H9 (cell line): ENCODE measurements around the gene CEP131. TPM values are rescaled to one million over a fixed set of nuclear protein-coding genes. Genes with fewer than 3 reads are reported as not detected.

Source experiments
- DNase-seq: peaks from one replicate; pipeline ENCODE4 v3.0.0-alpha.2; 2017
- H2AFZ ChIP-seq: one replicate; pipeline ENCODE4 v1.6.1; 2013; ENCODE audit warnings: mild to moderate bottlenecking, low read length, control low read depth, moderate library complexity
- H2AK5ac ChIP-seq: 2 replicates; pipeline ENCODE4 v1.6.1; 2013; ENCODE audit warnings: low read length, control low read depth, mixed read lengths; ENCODE audit not compliant: insufficient read length
- H2BK120ac ChIP-seq: one replicate; pipeline ENCODE4 v1.6.1; 2013; ENCODE audit warnings: low read depth, mild to moderate bottlenecking, low read length, control low read depth, inconsistent platforms; ENCODE audit not compliant: poor library complexity, severe bottlenecking
- H2BK12ac ChIP-seq: 2 replicates; pipeline ENCODE4 v1.6.1; 2013; ENCODE audit warnings: low read length, control low read depth, mixed read lengths, low read depth; ENCODE audit not compliant: insufficient read length
- H2BK15ac ChIP-seq: 2 replicates; pipeline ENCODE4 v1.6.1; 2013; ENCODE audit warnings: low read depth, low read length, control low read depth
- H2BK20ac ChIP-seq: one replicate; pipeline ENCODE4 v1.6.1; 2013; ENCODE audit warnings: low read depth, mild to moderate bottlenecking, low read length, control low read depth, inconsistent platforms; ENCODE audit not compliant: poor library complexity, severe bottlenecking
- H2BK5ac ChIP-seq: 2 replicates; pipeline ENCODE4 v1.6.1; 2013; ENCODE audit warnings: low read length, control low read depth, mixed read lengths; ENCODE audit not compliant: insufficient read length
- H3K14ac ChIP-seq: 2 replicates; pipeline ENCODE4 v1.6.1; 2013; ENCODE audit warnings: low read length, control low read depth; ENCODE audit not compliant: insufficient read depth
- H3K18ac ChIP-seq: 2 replicates; pipeline ENCODE4 v1.6.1; 2013; ENCODE audit warnings: low read depth, mild to moderate bottlenecking, mixed read lengths, low read length, control low read depth; ENCODE audit not compliant: insufficient read length
- H3K23ac ChIP-seq: 2 replicates; pipeline ENCODE4 v1.6.1; 2013; ENCODE audit warnings: low read length, control low read depth, mixed read lengths, low read depth; ENCODE audit not compliant: insufficient read length
- H3K23me2 ChIP-seq: 2 replicates; pipeline ENCODE4 v1.6.1; 2013; ENCODE audit warnings: low read depth, mild to moderate bottlenecking, mixed read lengths, low read length, control low read depth; ENCODE audit not compliant: insufficient read length, poor library complexity, severe bottlenecking
- H3K27ac ChIP-seq: 2 replicates; pipeline ENCODE4 v1.5.1; 2013; ENCODE audit warnings: low read length, control low read depth, mixed read lengths, low read depth; ENCODE audit not compliant: insufficient read length
- H3K27me3 ChIP-seq: 2 replicates; pipeline ENCODE4 v1.6.1; 2013; ENCODE audit warnings: low read length, control low read depth, inconsistent platforms; ENCODE audit not compliant: insufficient read depth
- H3K4ac ChIP-seq: 2 replicates; pipeline ENCODE4 v1.6.1; 2013; ENCODE audit warnings: low read depth, mild to moderate bottlenecking, control low read depth, inconsistent platforms, low read length, moderate library complexity
- H3K4me1 ChIP-seq: 2 replicates; pipeline ENCODE4 v1.6.1; 2013; ENCODE audit warnings: low read length, control low read depth, inconsistent platforms; ENCODE audit not compliant: insufficient read depth
- H3K4me2 ChIP-seq: 2 replicates; pipeline ENCODE4 v1.6.1; 2013; ENCODE audit warnings: low read length, control low read depth, mixed read lengths; ENCODE audit not compliant: insufficient read length, insufficient read depth
- H3K56ac ChIP-seq: 2 replicates; pipeline ENCODE4 v1.6.1; 2013; ENCODE audit warnings: low read depth, mild to moderate bottlenecking, mixed read lengths, low read length, control low read depth; ENCODE audit not compliant: insufficient read length
- H3K79me1 ChIP-seq: 2 replicates; pipeline ENCODE4 v1.6.1; 2013; ENCODE audit warnings: low read depth, mild to moderate bottlenecking, moderate library complexity, low read length, control low read depth, inconsistent platforms; ENCODE audit not compliant: insufficient read depth, poor library complexity, severe bottlenecking
- H3K79me2 ChIP-seq: 2 replicates; pipeline ENCODE4 v1.6.1; 2013; ENCODE audit warnings: low read length, control low read depth, inconsistent platforms; ENCODE audit not compliant: insufficient read depth
- H3K9ac ChIP-seq: 2 replicates; pipeline ENCODE4 v1.6.1; 2013; ENCODE audit warnings: low read length, control low read depth, mixed read lengths; ENCODE audit not compliant: insufficient read length; ENCODE audit errors: extremely low read depth
- H3K9me3 ChIP-seq: one replicate; pipeline ENCODE4 v1.6.1; 2013; ENCODE audit warnings: low read depth, low read length, inconsistent platforms; ENCODE audit not compliant: control insufficient read depth
- H3T11ph ChIP-seq: one replicate; pipeline ENCODE4 v1.6.1; 2013; ENCODE audit warnings: mild to moderate bottlenecking, low read length, control low read depth, inconsistent platforms
- H4K20me1 ChIP-seq: one replicate; pipeline ENCODE4 v1.6.1; 2013; ENCODE audit not compliant: control insufficient read depth, insufficient read length, insufficient read depth
- H4K5ac ChIP-seq: 2 replicates; pipeline ENCODE4 v1.6.1; 2013; ENCODE audit warnings: low read depth, mild to moderate bottlenecking, mixed read lengths, low read length, control low read depth; ENCODE audit not compliant: insufficient read length
- H4K8ac ChIP-seq: replicated peaks from 2 replicates; pipeline ENCODE4 v1.6.1; 2013; ENCODE audit warnings: low read length, control low read depth, mixed read lengths, low read depth; ENCODE audit not compliant: insufficient read length
- H4K91ac ChIP-seq: 2 replicates; pipeline ENCODE4 v1.6.1; 2013; ENCODE audit warnings: low read depth, mild to moderate bottlenecking, moderate library complexity, mixed read lengths, low read length, control low read depth; ENCODE audit not compliant: insufficient read length
- H3K27ac Mint-ChIP-seq, 3 experiments: 2 replicates in 2 of 3; 3 replicates in 1 of 3; pipeline ENCODE4 v1.8.0; 2020 to 2021; ENCODE audit warnings: mixed read lengths in 3 of 3, mild to moderate bottlenecking in 1 of 3, moderate library complexity in 1 of 3
- H3K27me3 Mint-ChIP-seq: 2 replicates; pipeline ENCODE4 v1.8.0; 2021; ENCODE audit warnings: low read depth, mild to moderate bottlenecking, moderate library complexity, mixed read lengths
- H3K36me3 Mint-ChIP-seq, 3 experiments: 2 replicates in 2 of 3; 3 replicates in 1 of 3; pipeline ENCODE4 v1.8.0; 2020 to 2021; ENCODE audit warnings: low read depth in 3 of 3, mixed read lengths in 3 of 3; ENCODE audit not compliant: insufficient read depth in 1 of 3
- H3K4me1 Mint-ChIP-seq, 2 experiments: 2 replicates each; pipeline ENCODE4 v1.8.0; 2020; ENCODE audit warnings: mixed read lengths in 2 of 2
- H3K4me3 Mint-ChIP-seq, 2 experiments: 2 replicates in 1 of 2; 3 replicates in 1 of 2; pipeline ENCODE4 v1.8.0; 2020 to 2021; ENCODE audit warnings: mild to moderate bottlenecking in 2 of 2, mixed read lengths in 2 of 2, moderate library complexity in 1 of 2
- H3K9me3 Mint-ChIP-seq, 2 experiments: 2 replicates in 1 of 2; 3 replicates in 1 of 2; pipeline ENCODE4 v1.8.0; 2020; ENCODE audit warnings: mild to moderate bottlenecking in 2 of 2, mixed read lengths in 2 of 2, moderate library complexity in 1 of 2
- WGBS: extraction: QIAGEN DNeasy Blood & Tissue Kit; methylation state at CpG from one replicate; pipeline ENCODE4 v1.1.7; 2013; ENCODE audit warnings: missing lambda C conversion rate, low lambda C conversion rate, mixed read lengths; ENCODE audit not compliant: insufficient read length; ENCODE audit errors: extremely low coverage; 5-methylcytosine and 5-hydroxymethylcytosine counted together
- total RNA-seq: library from RNA; stranded (reverse); gene quantifications from 2 replicates; pipeline ENCODE4 v1.2.1, GENCODE V29; 2021
- TF ChIP-seq, protein P1 (sequence below): fragments of 200-600 bp; sonication (generic); conservative IDR thresholded peaks from 3 replicates; pipeline ENCODE4 v1.8.0; 2021; ENCODE audit warnings: antibody characterized with exemption, mild to moderate bottlenecking

The CEP131 gene
- total RNA-seq, 1 experiment from 2014 or later = 16.3 TPM

- no peak overlapping the region for H3K4me3 Mint-ChIP-seq
- TF ChIP-seq, protein P1, sequence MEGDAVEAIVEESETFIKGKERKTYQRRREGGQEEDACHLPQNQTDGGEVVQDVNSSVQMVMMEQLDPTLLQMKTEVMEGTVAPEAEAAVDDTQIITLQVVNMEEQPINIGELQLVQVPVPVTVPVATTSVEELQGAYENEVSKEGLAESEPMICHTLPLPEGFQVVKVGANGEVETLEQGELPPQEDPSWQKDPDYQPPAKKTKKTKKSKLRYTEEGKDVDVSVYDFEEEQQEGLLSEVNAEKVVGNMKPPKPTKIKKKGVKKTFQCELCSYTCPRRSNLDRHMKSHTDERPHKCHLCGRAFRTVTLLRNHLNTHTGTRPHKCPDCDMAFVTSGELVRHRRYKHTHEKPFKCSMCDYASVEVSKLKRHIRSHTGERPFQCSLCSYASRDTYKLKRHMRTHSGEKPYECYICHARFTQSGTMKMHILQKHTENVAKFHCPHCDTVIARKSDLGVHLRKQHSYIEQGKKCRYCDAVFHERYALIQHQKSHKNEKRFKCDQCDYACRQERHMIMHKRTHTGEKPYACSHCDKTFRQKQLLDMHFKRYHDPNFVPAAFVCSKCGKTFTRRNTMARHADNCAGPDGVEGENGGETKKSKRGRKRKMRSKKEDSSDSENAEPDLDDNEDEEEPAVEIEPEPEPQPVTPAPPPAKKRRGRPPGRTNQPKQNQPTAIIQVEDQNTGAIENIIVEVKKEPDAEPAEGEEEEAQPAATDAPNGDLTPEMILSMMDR = no peak
- Histone ChIP-seq H4K91ac (no peak overlapping the region), H3K4me1 (no peaks in the 10 kb centered on the region), H2BK5ac (no peak overlapping the region), H2BK20ac (no peak overlapping the region), H4K20me1 (no peaks in the 10 kb centered on the region), H3K18ac (no peak overlapping the region), H3K9ac (no peak overlapping the region), H3T11ph (no peak overlapping the region), H4K5ac (no peak overlapping the region), H2AK5ac (no peak overlapping the region), H3K79me1 (no peaks in the 10 kb centered on the region), H3K79me2 (no peaks in the 10 kb centered on the region), H2AFZ (no peak overlapping the region), H3K9me3 (no peaks in the 10 kb centered on the region), H3K27ac (no peak overlapping the region), H3K56ac (no peak overlapping the region), H3K14ac (no peak overlapping the region), H3K4ac (no peak overlapping the region), H3K4me2 (no peak overlapping the region), H3K23ac (no peak overlapping the region), H3K23me2 (no peaks in the 10 kb centered on the region), H2BK120ac (no peak overlapping the region), H4K8ac (no peak overlapping the region), H3K27me3 (no peaks in the 10 kb centered on the region), H2BK12ac (no peak overlapping the region), H2BK15ac (no peak overlapping the region)
- DNase-seq = no peak
- no peak overlapping the region; a peak in 1 of 7 replicates for H3K27ac Mint-ChIP-seq
- no peaks in the 10 kb centered on the region for H3K27me3 Mint-ChIP-seq
- no peaks in the 10 kb centered on the region for H3K9me3 Mint-ChIP-seq
- no CpG with 5 or more reads among the region's 26 CpGs for WGBS
- H3K4me1 Mint-ChIP-seq = peaks cover 2 to 4% of the 10 kb centered on the region in 2 experiments; a peak in 1 of 4 replicates
- peaks cover 0 to 6% (median 4%) of the 10 kb centered on the region in 3 experiments; a peak in 4 of 7 replicates for H3K36me3 Mint-ChIP-seq
These were observed 34.9 kb downstream of the CEP131 start for GRCh38 chr17:81187586-81188490.
